Epithelial cell of proximal tubule (primary cell): ENCODE data around the gene RMRP. TPM values are rescaled to one million over a fixed set of nuclear protein-coding genes. Genes with fewer than 3 reads are reported as not detected.
A peak's percentile ranks its signal among the peaks of the same experiment; 100 is the strongest.

Experiments
- DNase-seq: peaks from one replicate; pipeline ENCODE4 v3.0.0-alpha.2; 2011; ENCODE audit warnings: low read depth
- H3K4me3 ChIP-seq: 2 replicates; pipeline ENCODE4 v1.5.1; 2011; ENCODE audit warnings: low read depth, mild to moderate bottlenecking, low read length
- CTCF ChIP-seq: conservative IDR thresholded peaks from 2 replicates; pipeline ENCODE4 v1.5.1; 2012; ENCODE audit warnings: low read depth, mild to moderate bottlenecking, low read length
- total RNA-seq: library from RNA; depleted of rRNA; stranded (reverse); fragments of >200 nt; gene quantifications from 2 replicates; pipeline ENCODE4 v1.2.3, GENCODE V29; 2015

Gene RMRP
- total RNA-seq, 1 donor from 2014 or later, result 3,154 TPM

GRCh38 chr9:35666045-35666444 lies 8.2 kb upstream of the RMRP start:
- no peak for TF ChIP-seq CTCF
- DNase-seq, result no peak
- no peak overlapping the region for H3K4me3 ChIP-seq

DNA sequence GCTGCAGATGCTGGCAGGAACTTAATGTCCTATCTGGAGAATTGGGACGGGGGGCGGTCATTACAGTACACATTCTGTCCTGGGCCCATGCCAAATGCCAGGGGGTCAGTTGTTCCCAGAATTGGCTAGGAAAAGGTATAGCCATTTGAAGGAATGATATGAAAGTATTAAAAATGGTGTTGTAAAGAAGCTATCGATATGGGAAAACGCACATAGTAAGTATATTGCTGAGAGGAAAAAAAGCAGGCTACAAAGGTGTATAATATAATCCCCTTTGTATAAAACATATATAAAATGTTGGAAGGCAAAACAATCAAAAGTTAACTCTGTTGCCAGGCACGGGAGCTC lies 7.6 kb upstream of the RMRP start:
- peak overlapping the region; percentile 71 for H3K4me3 ChIP-seq
- TF ChIP-seq CTCF, result no peak
- no peak for DNase-seq

DNA sequence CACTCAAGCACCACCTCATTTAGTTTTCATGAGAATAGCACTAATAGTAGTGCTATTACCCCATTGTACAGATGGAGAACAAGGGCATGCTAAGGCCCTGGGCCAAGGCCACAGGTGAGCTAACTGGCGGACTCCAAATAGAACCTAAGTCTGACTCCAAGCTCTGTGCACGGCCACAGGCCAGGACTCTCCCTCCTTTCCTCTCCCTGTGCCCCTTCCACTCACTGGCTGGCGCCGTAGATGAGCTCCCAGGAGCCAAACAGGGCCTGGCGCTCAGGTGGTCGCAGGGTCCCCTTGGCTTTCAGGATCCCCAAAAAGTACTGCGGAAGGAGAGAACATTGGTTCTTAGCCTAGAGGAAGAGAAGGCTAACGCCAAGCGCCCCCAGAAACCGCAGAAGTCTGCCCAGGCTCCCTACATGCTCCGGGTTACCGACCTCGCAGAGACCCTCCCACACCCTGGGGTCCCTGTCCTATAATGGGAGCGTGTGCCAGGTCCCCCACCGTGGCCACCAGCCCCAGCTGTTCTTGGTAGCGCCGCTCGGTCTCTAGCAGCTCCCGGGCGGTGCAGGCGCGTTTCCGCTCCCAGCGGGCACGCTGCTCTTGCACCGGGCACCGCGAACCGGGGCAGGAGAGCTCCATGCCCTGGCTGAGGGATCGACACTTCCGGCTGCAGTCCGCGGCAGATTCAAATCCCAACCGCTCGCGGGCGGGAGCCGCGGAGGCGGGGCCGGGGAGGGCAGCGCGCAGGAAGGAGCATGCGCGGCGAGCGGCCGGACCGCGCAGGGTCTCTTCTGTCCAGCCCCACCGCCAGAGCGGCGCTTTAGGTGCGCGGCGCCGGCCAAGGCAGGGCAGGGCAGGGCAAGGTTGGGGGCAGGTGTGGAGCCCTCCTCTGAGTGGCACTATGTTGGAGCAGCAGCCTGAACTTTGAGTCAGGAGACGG lies 7.0 kb upstream of the RMRP start, which contains the start of gene ARHGEF39:
Gene ARHGEF39 (minus strand): TSS at position 665 of the 940 bp plus-strand sequence. CDS start 26 bp downstream, at position 639.
- peak within 1 kb of the TSS; percentile 71 for H3K4me3 ChIP-seq
- peak; percentile 32 for TF ChIP-seq CTCF
- DNase-seq, result no peak

DNA sequence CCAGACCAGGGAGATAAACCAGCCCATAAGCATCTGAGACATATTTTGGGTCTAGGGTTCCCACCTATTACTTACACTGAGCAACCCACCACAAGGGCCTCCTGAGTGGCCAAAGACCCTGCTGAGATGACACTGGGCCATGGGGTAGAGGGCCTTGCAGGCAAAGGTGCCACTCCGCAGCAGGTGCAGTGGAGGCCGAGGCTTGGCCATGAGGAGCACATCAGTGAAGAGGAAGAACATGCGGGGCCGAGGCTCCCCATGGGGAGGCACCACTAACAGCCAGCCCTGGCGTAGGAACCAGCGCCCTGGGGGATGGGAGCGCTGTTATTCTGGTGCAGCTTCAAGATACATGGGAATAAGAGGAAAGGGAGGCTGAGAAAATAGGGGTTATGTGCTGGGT lies 4.6 kb upstream of the RMRP start:
- no peak for DNase-seq
- no peak overlapping the region for H3K4me3 ChIP-seq
- no peak for TF ChIP-seq CTCF

DNA sequence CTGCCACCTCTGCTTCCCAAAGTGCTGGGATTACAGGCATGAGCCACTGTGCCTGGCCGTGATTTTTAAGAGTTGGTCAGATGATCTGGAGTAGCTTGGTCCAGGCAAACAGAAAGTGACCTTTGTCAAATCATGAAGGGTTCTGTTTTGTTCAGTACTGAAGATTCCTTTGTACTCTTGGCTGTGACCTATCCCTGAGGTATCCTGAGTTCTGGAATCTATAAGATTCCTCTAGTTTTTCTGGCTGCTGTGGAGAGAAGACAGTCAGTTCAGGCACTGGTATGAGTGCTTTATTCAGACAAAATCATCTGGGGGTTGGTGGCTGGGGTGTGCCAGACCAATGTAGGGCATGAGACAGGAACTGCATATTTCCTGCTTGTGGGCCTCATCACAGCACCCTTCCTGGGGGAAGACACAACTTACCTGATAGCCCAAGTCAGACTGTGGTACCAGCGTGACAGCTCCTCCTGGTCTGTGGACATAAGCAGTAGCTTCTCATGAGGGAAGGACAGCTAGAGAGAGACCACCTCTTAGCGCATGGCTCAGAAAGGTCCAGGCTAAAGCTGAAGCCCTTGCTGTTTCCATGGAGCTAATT lies 4.0 kb upstream of the RMRP start:
- no peak for DNase-seq
- no peak for TF ChIP-seq CTCF
- H3K4me3 ChIP-seq, result no peak overlapping the region

- DNase-seq, result no peak
- peak; percentile 57 for TF ChIP-seq CTCF
- H3K4me3 ChIP-seq, result no peak overlapping the region
These were observed 3.2 kb upstream of the RMRP start for GRCh38 chr9:35660966-35661415.

GRCh38 chr9:35659340-35659739 lies 1.5 kb upstream of the RMRP start:
- no peak for TF ChIP-seq CTCF

More at GRCh38 chr9:35659340-35659739, 1.5 kb upstream of the RMRP start:
- H3K4me3 ChIP-seq, result peak overlapping the region; percentile 78
- no peak for DNase-seq
